H9 (cell line): ENCODE results near the gene FGD6. TPM values are rescaled to one million over a fixed set of nuclear protein-coding genes. Genes with fewer than 3 reads are reported as not detected.

Source experiments
- DNase-seq: peaks from one replicate; pipeline ENCODE4 v3.0.0-alpha.2; 2017
- H2AFZ ChIP-seq: one replicate; pipeline ENCODE4 v1.6.1; 2013; ENCODE audit warnings: mild to moderate bottlenecking, low read length, control low read depth, moderate library complexity
- H2AK5ac ChIP-seq: 2 replicates; pipeline ENCODE4 v1.6.1; 2013; ENCODE audit warnings: low read length, control low read depth, mixed read lengths; ENCODE audit not compliant: insufficient read length
- H2BK120ac ChIP-seq: one replicate; pipeline ENCODE4 v1.6.1; 2013; ENCODE audit warnings: low read depth, mild to moderate bottlenecking, low read length, control low read depth, inconsistent platforms; ENCODE audit not compliant: poor library complexity, severe bottlenecking
- H2BK12ac ChIP-seq: 2 replicates; pipeline ENCODE4 v1.6.1; 2013; ENCODE audit warnings: low read length, control low read depth, mixed read lengths, low read depth; ENCODE audit not compliant: insufficient read length
- H2BK15ac ChIP-seq: 2 replicates; pipeline ENCODE4 v1.6.1; 2013; ENCODE audit warnings: low read depth, low read length, control low read depth
- H2BK20ac ChIP-seq: one replicate; pipeline ENCODE4 v1.6.1; 2013; ENCODE audit warnings: low read depth, mild to moderate bottlenecking, low read length, control low read depth, inconsistent platforms; ENCODE audit not compliant: poor library complexity, severe bottlenecking
- H2BK5ac ChIP-seq: 2 replicates; pipeline ENCODE4 v1.6.1; 2013; ENCODE audit warnings: low read length, control low read depth, mixed read lengths; ENCODE audit not compliant: insufficient read length
- H3K14ac ChIP-seq: 2 replicates; pipeline ENCODE4 v1.6.1; 2013; ENCODE audit warnings: low read length, control low read depth; ENCODE audit not compliant: insufficient read depth
- H3K18ac ChIP-seq: 2 replicates; pipeline ENCODE4 v1.6.1; 2013; ENCODE audit warnings: low read depth, mild to moderate bottlenecking, mixed read lengths, low read length, control low read depth; ENCODE audit not compliant: insufficient read length
- H3K23ac ChIP-seq: 2 replicates; pipeline ENCODE4 v1.6.1; 2013; ENCODE audit warnings: low read length, control low read depth, mixed read lengths, low read depth; ENCODE audit not compliant: insufficient read length
- H3K23me2 ChIP-seq: 2 replicates; pipeline ENCODE4 v1.6.1; 2013; ENCODE audit warnings: low read depth, mild to moderate bottlenecking, mixed read lengths, low read length, control low read depth; ENCODE audit not compliant: insufficient read length, poor library complexity, severe bottlenecking
- H3K27ac ChIP-seq: 2 replicates; pipeline ENCODE4 v1.5.1; 2013; ENCODE audit warnings: low read length, control low read depth, mixed read lengths, low read depth; ENCODE audit not compliant: insufficient read length
- H3K27me3 ChIP-seq: 2 replicates; pipeline ENCODE4 v1.6.1; 2013; ENCODE audit warnings: low read length, control low read depth, inconsistent platforms; ENCODE audit not compliant: insufficient read depth
- H3K4ac ChIP-seq: 2 replicates; pipeline ENCODE4 v1.6.1; 2013; ENCODE audit warnings: low read depth, mild to moderate bottlenecking, control low read depth, inconsistent platforms, low read length, moderate library complexity
- H3K4me1 ChIP-seq: 2 replicates; pipeline ENCODE4 v1.6.1; 2013; ENCODE audit warnings: low read length, control low read depth, inconsistent platforms; ENCODE audit not compliant: insufficient read depth
- H3K4me2 ChIP-seq: 2 replicates; pipeline ENCODE4 v1.6.1; 2013; ENCODE audit warnings: low read length, control low read depth, mixed read lengths; ENCODE audit not compliant: insufficient read length, insufficient read depth
- H3K56ac ChIP-seq: 2 replicates; pipeline ENCODE4 v1.6.1; 2013; ENCODE audit warnings: low read depth, mild to moderate bottlenecking, mixed read lengths, low read length, control low read depth; ENCODE audit not compliant: insufficient read length
- H3K79me1 ChIP-seq: 2 replicates; pipeline ENCODE4 v1.6.1; 2013; ENCODE audit warnings: low read depth, mild to moderate bottlenecking, moderate library complexity, low read length, control low read depth, inconsistent platforms; ENCODE audit not compliant: insufficient read depth, poor library complexity, severe bottlenecking
- H3K79me2 ChIP-seq: 2 replicates; pipeline ENCODE4 v1.6.1; 2013; ENCODE audit warnings: low read length, control low read depth, inconsistent platforms; ENCODE audit not compliant: insufficient read depth
- H3K9ac ChIP-seq: 2 replicates; pipeline ENCODE4 v1.6.1; 2013; ENCODE audit warnings: low read length, control low read depth, mixed read lengths; ENCODE audit not compliant: insufficient read length; ENCODE audit errors: extremely low read depth
- H3K9me3 ChIP-seq: one replicate; pipeline ENCODE4 v1.6.1; 2013; ENCODE audit warnings: low read depth, low read length, inconsistent platforms; ENCODE audit not compliant: control insufficient read depth
- H3T11ph ChIP-seq: one replicate; pipeline ENCODE4 v1.6.1; 2013; ENCODE audit warnings: mild to moderate bottlenecking, low read length, control low read depth, inconsistent platforms
- H4K20me1 ChIP-seq: one replicate; pipeline ENCODE4 v1.6.1; 2013; ENCODE audit not compliant: control insufficient read depth, insufficient read length, insufficient read depth
- H4K5ac ChIP-seq: 2 replicates; pipeline ENCODE4 v1.6.1; 2013; ENCODE audit warnings: low read depth, mild to moderate bottlenecking, mixed read lengths, low read length, control low read depth; ENCODE audit not compliant: insufficient read length
- H4K8ac ChIP-seq: replicated peaks from 2 replicates; pipeline ENCODE4 v1.6.1; 2013; ENCODE audit warnings: low read length, control low read depth, mixed read lengths, low read depth; ENCODE audit not compliant: insufficient read length
- H4K91ac ChIP-seq: 2 replicates; pipeline ENCODE4 v1.6.1; 2013; ENCODE audit warnings: low read depth, mild to moderate bottlenecking, moderate library complexity, mixed read lengths, low read length, control low read depth; ENCODE audit not compliant: insufficient read length
- H3K27ac Mint-ChIP-seq, 3 experiments: 2 replicates in 2 of 3; 3 replicates in 1 of 3; pipeline ENCODE4 v1.8.0; 2020 to 2021; ENCODE audit warnings: mixed read lengths in 3 of 3, mild to moderate bottlenecking in 1 of 3, moderate library complexity in 1 of 3
- H3K27me3 Mint-ChIP-seq: 2 replicates; pipeline ENCODE4 v1.8.0; 2021; ENCODE audit warnings: low read depth, mild to moderate bottlenecking, moderate library complexity, mixed read lengths
- H3K36me3 Mint-ChIP-seq, 3 experiments: 2 replicates in 2 of 3; 3 replicates in 1 of 3; pipeline ENCODE4 v1.8.0; 2020 to 2021; ENCODE audit warnings: low read depth in 3 of 3, mixed read lengths in 3 of 3; ENCODE audit not compliant: insufficient read depth in 1 of 3
- H3K4me1 Mint-ChIP-seq, 2 experiments: 2 replicates each; pipeline ENCODE4 v1.8.0; 2020; ENCODE audit warnings: mixed read lengths in 2 of 2
- H3K4me3 Mint-ChIP-seq, 2 experiments: 2 replicates in 1 of 2; 3 replicates in 1 of 2; pipeline ENCODE4 v1.8.0; 2020 to 2021; ENCODE audit warnings: mild to moderate bottlenecking in 2 of 2, mixed read lengths in 2 of 2, moderate library complexity in 1 of 2
- H3K9me3 Mint-ChIP-seq, 2 experiments: 2 replicates in 1 of 2; 3 replicates in 1 of 2; pipeline ENCODE4 v1.8.0; 2020; ENCODE audit warnings: mild to moderate bottlenecking in 2 of 2, mixed read lengths in 2 of 2, moderate library complexity in 1 of 2
- CTCF ChIP-seq: fragments of 200-600 bp; sonication (generic); conservative IDR thresholded peaks from 3 replicates; pipeline ENCODE4 v1.8.0; 2021; ENCODE audit warnings: antibody characterized with exemption, mild to moderate bottlenecking
- WGBS: extraction: QIAGEN DNeasy Blood & Tissue Kit; methylation state at CpG from one replicate; pipeline ENCODE4 v1.1.7; 2013; ENCODE audit warnings: missing lambda C conversion rate, low lambda C conversion rate, mixed read lengths; ENCODE audit not compliant: insufficient read length; ENCODE audit errors: extremely low coverage; 5-methylcytosine and 5-hydroxymethylcytosine counted together
- total RNA-seq: library from RNA; stranded (reverse); gene quantifications from 2 replicates; pipeline ENCODE4 v1.2.1, GENCODE V29; 2021

The FGD6 gene
- total RNA-seq, 1 experiment from 2014 or later = 39.5 TPM

DNA sequence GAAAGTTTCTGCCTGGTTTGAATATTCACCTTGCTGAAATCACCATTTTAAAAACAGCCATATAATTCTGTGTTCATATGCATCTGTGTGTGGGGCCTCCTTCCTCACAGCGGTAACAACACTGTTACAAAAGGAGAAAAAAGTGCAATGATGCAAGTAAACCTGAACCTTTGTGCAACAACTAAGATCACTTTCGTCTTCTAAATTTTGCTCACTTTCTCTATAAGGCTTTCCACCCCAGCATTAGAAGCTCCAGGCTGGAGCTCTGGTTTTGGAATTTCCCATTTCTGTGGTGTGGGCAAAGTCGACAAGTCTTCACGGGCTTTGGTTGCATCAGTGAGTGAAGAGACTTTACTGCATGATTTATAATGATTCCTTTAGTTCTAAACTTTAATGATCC, 18.4 kb downstream of the FGD6 start:
- Histone ChIP-seq H3K4me2 (peak overlapping the region; percentile 54), H3K79me2 (peaks cover 4% of the 10 kb centered on the region; the same call in 1 of the 2 replicates), H3K27me3 (no peaks in the 10 kb centered on the region), H3K14ac (no peak overlapping the region), H4K5ac (no peak overlapping the region), H3K23ac (no peak overlapping the region), H4K8ac (no peak overlapping the region), H3K56ac (no peak overlapping the region), H2BK12ac (no peak overlapping the region), H3K79me1 (peaks cover 3% of the 10 kb centered on the region), H2BK15ac (no peak overlapping the region), H3T11ph (no peak overlapping the region), H2BK120ac (no peak overlapping the region), H3K23me2 (no peaks in the 10 kb centered on the region), H4K91ac (no peak overlapping the region), H3K4ac (no peak overlapping the region), H2BK5ac (no peak overlapping the region), H3K18ac (no peak overlapping the region), H3K9ac (no peak overlapping the region), H3K4me1 (peaks cover 12% of the 10 kb centered on the region; the same call in 1 of the 2 replicates), H2BK20ac (no peak overlapping the region), H3K9me3 (no peaks in the 10 kb centered on the region), H2AK5ac (no peak overlapping the region), H3K27ac (peak overlapping the region; percentile 81), H2AFZ (no peak overlapping the region), H4K20me1 (no peaks in the 10 kb centered on the region)
- TF ChIP-seq CTCF = no peak
- no CpG with 5 or more reads among the region's 4 CpGs for WGBS
- no peak for DNase-seq
- Mint-ChIP-seq H3K27me3 (no peaks in the 10 kb centered on the region), H3K9me3 (no peaks in the 10 kb centered on the region), H3K27ac (peak overlapping the region; percentile 51 to 94 (median 69); a peak in 6 of 7 replicates), H3K4me3 (peak overlapping the region in 1 of 2 experiments; percentile 24; a peak in 3 of 5 replicates), H3K4me1 (peaks cover 60 to 61% of the 10 kb centered on the region in 2 experiments), H3K36me3 (peaks cover 0 to 4% (median 3%) of the 10 kb centered on the region in 3 experiments; a peak in 1 of 7 replicates)
